AG04449 (cell line): ENCODE measurements around the gene IFITM10.

Experiments
- CTCF ChIA-PET: fragments of 350-600 bp; formaldehyde crosslinking; extraction: SDS; loops from one replicate; lab custom pipeline; 2021; ENCODE audit warnings: antibody characterized with exemption; lab: Yijun Ruan, JAX
- POLR2A ChIA-PET: fragments of 400-600, 350-600 bp; formaldehyde crosslinking; extraction: SDS; loops from one replicate; lab custom pipeline; 2020; ENCODE audit warnings: antibody characterized with exemption, inconsistent platforms; lab: Yijun Ruan, JAX
- DNase-seq: peaks from one replicate; pipeline ENCODE4 v3.0.0-alpha.2; 2010; ENCODE audit warnings: low read depth, low spot score
- H3K4me3 ChIP-seq: 2 replicates; pipeline ENCODE4 v1.5.1; 2011; ENCODE audit warnings: low read depth, mild to moderate bottlenecking, control low read depth, low read length
- CTCF ChIP-seq: IDR thresholded peaks from one replicate; pipeline ENCODE4 v1.5.1; 2011; ENCODE audit warnings: mild to moderate bottlenecking, moderate library complexity, low read length, control low read depth, inconsistent platforms; ENCODE audit not compliant: insufficient read depth; ENCODE audit errors: missing control alignments

Gene IFITM10

GRCh38 chr11:1778141-1778911 is 27.9 kb upstream of the IFITM10 start:
- TF ChIP-seq CTCF: no peak
- POLR2A ChIA-PET: no interaction called here
- CTCF ChIA-PET: interaction anchor here (1.7 kb wide), 1 partner anchor 54 kb away, joined by 4 read pairs; no protein-coding TSS in a partner anchor
- DNase-seq: no peak
- H3K4me3 ChIP-seq: no peak overlapping the region

- no peak for TF ChIP-seq CTCF
- DNase-seq: no peak
- POLR2A ChIA-PET: no interaction called here
- CTCF ChIA-PET: interaction anchor here (0.7 to 1.7 kb wide), 2 partner anchors 55 to 84 kb away, joined by 3 to 4 read pairs; no protein-coding TSS in a partner anchor
- no peak overlapping the region for H3K4me3 ChIP-seq
These were observed 27.3 kb upstream of the IFITM10 start for GRCh38 chr11:1777737-1778136.

- ChIA-PET CTCF (interaction anchor here (0.7 kb wide), 1 partner anchor 84 kb away, joined by 3 read pairs; no protein-coding TSS in a partner anchor), POLR2A (no interaction called here)
- no peak overlapping the region for H3K4me3 ChIP-seq
- DNase-seq: no peak
- no peak for TF ChIP-seq CTCF
These were observed 26.7 kb upstream of the IFITM10 start for GRCh38 chr11:1776944-1777715.

- ChIA-PET CTCF (no interaction called here), POLR2A (no interaction called here)
- DNase-seq: no peak
- TF ChIP-seq CTCF: no peak
- H3K4me3 ChIP-seq: no peak overlapping the region
These were observed 26.0 kb upstream of the IFITM10 start for GRCh38 chr11:1776331-1776851.

GRCh38 chr11:1774886-1775285 is 24.5 kb upstream of the IFITM10 start:
- no peak overlapping the region for H3K4me3 ChIP-seq
- no peak for DNase-seq
- no peak for TF ChIP-seq CTCF
- ChIA-PET POLR2A (no interaction called here), CTCF (interaction anchor here (2.2 kb wide), 1 partner anchor 81 kb away, joined by 15 read pairs; no protein-coding TSS in a partner anchor)
